PC-9 (cell line): ENCODE data around the gene BDH1. TPM values are rescaled to one million over a fixed set of nuclear protein-coding genes. Genes with fewer than 3 reads are reported as not detected.
"Not testable (repeated sequence)": the region's sequence is repeated elsewhere in the genome, so short reads cannot be mapped to it uniquely, and the experiment has no call there.

Experiments
- BruUV-seq: library from RNA; stranded (reverse); fragments of 400-500 nt; replicated peaks from 2 replicates; lab custom pipeline; 2021; lab: Mats Ljungman, UMichigan
- CTCF ChIA-PET: fragments of 300-600 bp; sonication (Branson Sonifier 250); formaldehyde crosslinking; loops from one replicate; lab custom pipeline; 2022; ENCODE audit warnings: antibody characterized with exemption; lab: Charles Lee
- POLR2A ChIA-PET: fragments of 300-600 bp; sonication (Branson Sonifier 250); formaldehyde crosslinking; loops from one replicate; lab custom pipeline; 2022; ENCODE audit warnings: antibody characterized with exemption; ENCODE audit not compliant: unreplicated experiment; lab: Charles Lee
- DNase-seq, 2 experiments: peaks; one replicate each; pipeline versions ENCODE4 v3.0.0 to v3.0.0-alpha.2; 2015 to 2022; ENCODE audit warnings: mixed read lengths in 1 of 2
- H2AFZ ChIP-seq: fragments of 200-600 bp; sonication (generic); 2 replicates; pipeline ENCODE4 v1.8.1; 2017; ENCODE audit warnings: antibody characterized with exemption
- H3F3A ChIP-seq: fragments of 200-600 bp; sonication (generic); 2 replicates; pipeline ENCODE4 v1.8.1; 2017; ENCODE audit warnings: antibody characterized with exemption, mild to moderate bottlenecking, low read depth; ENCODE audit not compliant: insufficient read depth
- H3K27ac ChIP-seq: fragments of 200-600 bp; sonication (generic); 2 replicates; pipeline ENCODE4 v1.6.1; 2016; ENCODE audit warnings: mixed run types
- H3K27me3 ChIP-seq: fragments of 200-600 bp; sonication (generic); 2 replicates; pipeline ENCODE4 v1.6.1; 2016; ENCODE audit warnings: low read depth, mixed run types; ENCODE audit not compliant: insufficient read depth
- H3K36me3 ChIP-seq: fragments of 200-600 bp; sonication (generic); 2 replicates; pipeline ENCODE4 v1.6.1; 2016; ENCODE audit warnings: low read depth, mixed run types
- H3K4me1 ChIP-seq: fragments of 200-600 bp; sonication (generic); replicated peaks from 2 replicates; pipeline ENCODE4 v1.6.1; 2016; ENCODE audit warnings: mixed run types; ENCODE audit not compliant: insufficient read depth
- H3K4me2 ChIP-seq: fragments of 200-600 bp; sonication (generic); 2 replicates; pipeline ENCODE4 v1.6.1; 2017; ENCODE audit warnings: mixed run types
- H3K4me3 ChIP-seq: fragments of 200-600 bp; sonication (generic); 2 replicates; pipeline ENCODE4 v1.6.1; 2016; ENCODE audit warnings: mixed run types
- H3K79me2 ChIP-seq: fragments of 200-600 bp; sonication (generic); 2 replicates; pipeline ENCODE4 v1.6.1; 2017; ENCODE audit warnings: low read depth, mixed run types
- H3K9me2 ChIP-seq: fragments of 200-600 bp; sonication (generic); 2 replicates; pipeline ENCODE4 v1.8.1; 2017; ENCODE audit warnings: mild to moderate bottlenecking; ENCODE audit not compliant: insufficient read depth
- H3K9me3 ChIP-seq: fragments of 200-600 bp; sonication (generic); 2 replicates; pipeline ENCODE4 v1.8.1; 2016; ENCODE audit warnings: low read depth; ENCODE audit not compliant: insufficient read depth
- H4K20me1 ChIP-seq: fragments of 200-600 bp; sonication (generic); 2 replicates; pipeline ENCODE4 v1.8.1; 2017; ENCODE audit not compliant: insufficient read depth
- CTCF ChIP-seq: fragments of 200-600 bp; sonication (generic); conservative IDR thresholded peaks from 2 replicates; pipeline ENCODE4 v1.6.1; 2017; ENCODE audit warnings: mixed run types, antibody characterized with exemption, mild to moderate bottlenecking, moderate library complexity
- EZH2 ChIP-seq: fragments of 200-600 bp; sonication (generic); IDR thresholded peaks from 2 replicates; pipeline ENCODE4 v1.8.0; 2017; ENCODE audit warnings: antibody characterized with exemption, low read depth
- intact Hi-C: fragments of 100-400 bp; cut with micrococcal nuclease; formaldehyde crosslinking; loops from one replicate; pipeline ENCODE4 v1.10.0; 2022; ENCODE audit not compliant: unreplicated experiment
- total RNA-seq: library from RNA; stranded (reverse); gene quantifications from 2 replicates; pipeline ENCODE4 v1.2.3, GENCODE V29; 2021

BDH1 gene
- total RNA-seq, 1 experiment from 2014 or later = 55.1 TPM

GRCh38 chr3:197573048-197573767, 17.4 kb upstream of the BDH1 start:
- DNase-seq = no peak
- ChIA-PET POLR2A (interaction anchor here (0.6 kb wide), 1 partner anchor 488 kb away, joined by 3 read pairs; no protein-coding TSS in a partner anchor), CTCF (no interaction called here)
- no peak overlapping the region for H3K4me3 ChIP-seq
- no peaks in the 10 kb centered on the region for H3K9me2 ChIP-seq
- no peak overlapping the region for H2AFZ ChIP-seq
- peaks cover 11% of the 10 kb centered on the region; the same call in 1 of the 2 replicates for H3K9me3 ChIP-seq
- H4K20me1 ChIP-seq = no peaks in the 10 kb centered on the region
- TF ChIP-seq EZH2 = no peak
- TF ChIP-seq CTCF = no peak
- no peaks in the 10 kb centered on the region for H3K27me3 ChIP-seq
- no peaks in the 10 kb centered on the region for H3F3A ChIP-seq
- H3K79me2 ChIP-seq = no peaks in the 10 kb centered on the region
- intact Hi-C loops = no loop called here
- BruUV-seq = no TSS peak
- no peak overlapping the region for H3K4me2 ChIP-seq
- H3K36me3 ChIP-seq = no peaks in the 10 kb centered on the region
- no peaks in the 10 kb centered on the region for H3K4me1 ChIP-seq
- H3K27ac ChIP-seq = no peak overlapping the region

GRCh38 chr3:197571880-197572172, 16.1 kb upstream of the BDH1 start:
- H3K4me2 ChIP-seq, DNase-seq, H4K20me1 ChIP-seq, H3F3A ChIP-seq, H3K27ac ChIP-seq, H3K79me2 ChIP-seq, H3K36me3 ChIP-seq, intact Hi-C loops, H3K4me1 ChIP-seq, POLR2A ChIA-PET, H3K4me3 ChIP-seq, H3K27me3 ChIP-seq, H3K9me2 ChIP-seq, BruUV-seq, H2AFZ ChIP-seq: not testable (repeated sequence)
- CTCF ChIA-PET = interaction anchor here (0.6 kb wide), 1 partner anchor 178 kb away, joined by 14 read pairs; no protein-coding TSS in a partner anchor
- H3K9me3 ChIP-seq = peaks cover 11% of the 10 kb centered on the region; the same call in 1 of the 2 replicates

GRCh38 chr3:197571074-197571879, 15.5 kb upstream of the BDH1 start:
- H2AFZ ChIP-seq, H3K4me3 ChIP-seq, H3K4me1 ChIP-seq, CTCF ChIA-PET, H3K27me3 ChIP-seq, POLR2A ChIA-PET, intact Hi-C loops, H3K4me2 ChIP-seq, DNase-seq, H3K79me2 ChIP-seq, H3K9me2 ChIP-seq, H3K36me3 ChIP-seq, H3F3A ChIP-seq, H4K20me1 ChIP-seq, BruUV-seq, H3K27ac ChIP-seq: not testable (repeated sequence)
- H3K9me3 ChIP-seq = peaks cover 11% of the 10 kb centered on the region; the same call in 1 of the 2 replicates

- H2AFZ ChIP-seq, H3K4me1 ChIP-seq, H3K4me3 ChIP-seq, H3K79me2 ChIP-seq, BruUV-seq, H3K4me2 ChIP-seq, intact Hi-C loops, DNase-seq, H3K36me3 ChIP-seq, H3K27ac ChIP-seq, H4K20me1 ChIP-seq, H3K9me2 ChIP-seq, POLR2A ChIA-PET, H3F3A ChIP-seq, H3K27me3 ChIP-seq, CTCF ChIA-PET: not testable (repeated sequence)
- peaks cover 20% of the 10 kb centered on the region; the same call in 1 of the 2 replicates for H3K9me3 ChIP-seq
Observed at GRCh38 chr3:197569433-197569832, 13.7 kb upstream of the BDH1 start.
